ENCODE results near the gene NDUFAF2. TPM values are rescaled to one million over a fixed set of nuclear protein-coding genes. Genes with fewer than 3 reads are reported as not detected.

Gene NDUFAF2
- total RNA-seq, 2 donors from 2014 or later = 13.7 to 19.4 TPM

DNA sequence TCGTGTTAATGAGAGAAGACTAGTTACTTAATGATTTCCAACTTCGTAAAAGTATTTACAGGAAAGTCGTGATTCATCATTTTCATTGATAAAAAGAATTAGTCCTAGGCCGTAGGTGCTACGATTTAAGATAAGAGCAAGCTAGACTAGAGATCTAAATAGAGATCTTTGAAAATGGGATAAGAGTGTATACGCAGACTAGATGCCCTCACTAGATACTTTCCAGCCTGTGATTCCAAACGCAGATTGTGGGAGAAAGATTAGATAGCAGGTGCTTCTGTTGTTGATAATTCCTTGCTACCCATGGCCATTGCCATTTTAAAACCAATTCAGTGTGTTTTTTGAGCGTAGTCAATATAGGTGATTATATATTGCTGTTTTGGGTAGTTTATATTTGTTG lies 223.9 kb downstream of the NDUFAF2 start:
- no peak for ATAC-seq
- H3K9me3 ChIP-seq = no peaks in the 10 kb centered on the region
- H3K4me3 ChIP-seq = no peak overlapping the region
- H3K27me3 ChIP-seq = no peaks in the 10 kb centered on the region
- peaks cover 7% of the 10 kb centered on the region for H3K4me1 ChIP-seq
- WGBS, 2 donors = 55 to 66% methylated on average over 8 of the region's 8 CpGs
- no peak for DNase-seq
- intact Hi-C loops (cut with DNase I) = loop anchor here (10.0 kb wide), 1 partner anchor 156 kb away; no protein-coding TSS in a partner anchor
- H3K36me3 ChIP-seq (replicated peaks in 1 of 2; ENCODE audit: insufficient read depth in 1 of 2, low read depth in 2 of 2) = no peaks in the 10 kb centered on the region
- no peak overlapping the region for H3K27ac ChIP-seq
- TF ChIP-seq, protein P1, sequence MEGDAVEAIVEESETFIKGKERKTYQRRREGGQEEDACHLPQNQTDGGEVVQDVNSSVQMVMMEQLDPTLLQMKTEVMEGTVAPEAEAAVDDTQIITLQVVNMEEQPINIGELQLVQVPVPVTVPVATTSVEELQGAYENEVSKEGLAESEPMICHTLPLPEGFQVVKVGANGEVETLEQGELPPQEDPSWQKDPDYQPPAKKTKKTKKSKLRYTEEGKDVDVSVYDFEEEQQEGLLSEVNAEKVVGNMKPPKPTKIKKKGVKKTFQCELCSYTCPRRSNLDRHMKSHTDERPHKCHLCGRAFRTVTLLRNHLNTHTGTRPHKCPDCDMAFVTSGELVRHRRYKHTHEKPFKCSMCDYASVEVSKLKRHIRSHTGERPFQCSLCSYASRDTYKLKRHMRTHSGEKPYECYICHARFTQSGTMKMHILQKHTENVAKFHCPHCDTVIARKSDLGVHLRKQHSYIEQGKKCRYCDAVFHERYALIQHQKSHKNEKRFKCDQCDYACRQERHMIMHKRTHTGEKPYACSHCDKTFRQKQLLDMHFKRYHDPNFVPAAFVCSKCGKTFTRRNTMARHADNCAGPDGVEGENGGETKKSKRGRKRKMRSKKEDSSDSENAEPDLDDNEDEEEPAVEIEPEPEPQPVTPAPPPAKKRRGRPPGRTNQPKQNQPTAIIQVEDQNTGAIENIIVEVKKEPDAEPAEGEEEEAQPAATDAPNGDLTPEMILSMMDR (IDR thresholded peaks at IDR 0.05) = no peak
- no peak for TF ChIP-seq POLR2A (IDR thresholded peaks at IDR 0.05)

DNA sequence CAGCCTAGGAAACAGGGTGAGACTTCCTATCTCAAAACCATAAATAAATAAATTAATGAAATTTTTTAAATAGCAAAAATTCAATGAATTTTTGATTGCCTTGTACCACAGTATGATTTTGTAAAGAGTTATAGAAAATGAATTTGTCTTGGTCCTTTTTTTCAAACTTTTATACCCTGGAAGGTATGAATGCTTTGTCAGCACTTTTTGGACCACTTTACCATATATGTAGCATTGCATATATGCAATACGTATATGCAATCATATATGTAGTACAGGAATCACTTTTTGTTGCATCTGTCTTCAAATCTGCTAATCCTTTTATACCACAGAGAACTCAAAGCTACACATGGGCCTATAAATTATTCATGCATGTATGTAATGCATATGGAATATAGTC lies 226.5 kb downstream of the NDUFAF2 start:
- WGBS, 2 donors = 91 to 93% methylated on average over 1 of the region's 1 CpG
- no peak for TF ChIP-seq POLR2A (IDR thresholded peaks at IDR 0.05)
- TF ChIP-seq, protein P1 (IDR thresholded peaks at IDR 0.05) = no peak
- ATAC-seq (no peak), DNase-seq (no peak)
- Histone ChIP-seq H3K4me1 (peaks cover 5% of the 10 kb centered on the region), H3K36me3 (replicated peaks in 1 of 2; ENCODE audit: insufficient read depth in 1 of 2, low read depth in 2 of 2) (no peaks in the 10 kb centered on the region), H3K27ac (no peak overlapping the region), H3K9me3 (no peaks in the 10 kb centered on the region), H3K27me3 (no peaks in the 10 kb centered on the region), H3K4me3 (no peak overlapping the region)
- intact Hi-C loops (cut with DNase I) = no loop called here

- H3K4me3 ChIP-seq = no peak overlapping the region
- H3K27me3 ChIP-seq = no peaks in the 10 kb centered on the region
- no peak for ATAC-seq
- no peak overlapping the region for H3K27ac ChIP-seq
- 72 to 75% methylated on average over 3 of the region's 3 CpGs for WGBS, 2 donors
- no peaks in the 10 kb centered on the region for H3K9me3 ChIP-seq
- no peak for DNase-seq
- intact Hi-C loops (cut with DNase I) = no loop called here
- peaks cover 10% of the 10 kb centered on the region for H3K4me1 ChIP-seq
- TF ChIP-seq POLR2A (IDR thresholded peaks at IDR 0.05) = no peak
- TF ChIP-seq, protein P1 (IDR thresholded peaks at IDR 0.05) = no peak
- no peaks in the 10 kb centered on the region for H3K36me3 ChIP-seq (replicated peaks in 1 of 2; ENCODE audit: insufficient read depth in 1 of 2, low read depth in 2 of 2)
Measured at GRCh38 chr5:61176631-61177030, 231.6 kb downstream of the NDUFAF2 start.

- no peak overlapping the region for H3K27ac ChIP-seq
- DNase-seq (no peak), ATAC-seq (no peak)
- 83 to 92% methylated on average over 3 of the region's 3 CpGs for WGBS, 2 donors
- H3K9me3 ChIP-seq = no peaks in the 10 kb centered on the region
- H3K36me3 ChIP-seq (replicated peaks in 1 of 2; ENCODE audit: insufficient read depth in 1 of 2, low read depth in 2 of 2) = no peaks in the 10 kb centered on the region
- H3K4me1 ChIP-seq = peaks cover 10% of the 10 kb centered on the region
- intact Hi-C loops (cut with DNase I) = no loop called here
- TF ChIP-seq, protein P1 (IDR thresholded peaks at IDR 0.05) = no peak
- no peak for TF ChIP-seq POLR2A (IDR thresholded peaks at IDR 0.05)
- no peak overlapping the region for H3K4me3 ChIP-seq
- no peaks in the 10 kb centered on the region for H3K27me3 ChIP-seq
Measured at GRCh38 chr5:61177070-61177469, 232.1 kb downstream of the NDUFAF2 start.

DNA sequence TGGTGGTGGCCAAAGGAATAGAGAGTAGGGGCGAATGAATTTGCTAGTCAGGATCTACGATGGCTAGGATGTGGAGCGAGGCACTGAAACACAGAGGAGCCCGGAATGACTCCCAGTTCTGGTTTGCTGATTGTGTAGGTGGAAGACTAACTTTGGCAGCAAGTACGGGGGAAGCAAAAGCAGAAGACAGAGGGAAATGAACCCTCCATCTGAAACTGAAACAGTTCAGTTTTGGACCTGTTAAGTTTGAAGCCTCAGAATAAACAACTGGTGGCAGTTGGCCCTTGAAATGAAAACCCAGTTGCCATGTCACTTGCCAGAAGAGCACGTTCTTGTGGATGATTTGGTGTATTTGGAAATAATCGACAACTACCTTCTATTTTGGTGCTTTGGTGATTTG lies 232.7 kb downstream of the NDUFAF2 start:
- H3K36me3 ChIP-seq (replicated peaks in 1 of 2; ENCODE audit: insufficient read depth in 1 of 2, low read depth in 2 of 2) = no peaks in the 10 kb centered on the region
- no peaks in the 10 kb centered on the region for H3K27me3 ChIP-seq
- peaks cover 10% of the 10 kb centered on the region for H3K4me1 ChIP-seq
- no peak overlapping the region for H3K27ac ChIP-seq
- TF ChIP-seq, protein P1 (IDR thresholded peaks at IDR 0.05) = no peak
- no peak for TF ChIP-seq POLR2A (IDR thresholded peaks at IDR 0.05)
- intact Hi-C loops (cut with DNase I) = no loop called here
- H3K4me3 ChIP-seq = no peak overlapping the region
- no peaks in the 10 kb centered on the region for H3K9me3 ChIP-seq
- WGBS, 2 donors = 90 to 92% methylated on average over 7 of the region's 7 CpGs
- ATAC-seq (no peak), DNase-seq (no peak)

Data from body of pancreas (tissue), 4 donors.